GM12892 (cell line): ENCODE measurements around the gene GDPD5.

Source experiments
- POLR2A ChIP-seq: IDR thresholded peaks from 2 replicates; pipeline ENCODE4 v1.6.1; 2011; ENCODE audit warnings: low read depth, low read length, control low read depth
- TAF1 ChIP-seq: IDR thresholded peaks from 2 replicates; pipeline ENCODE4 v1.6.1; 2011; ENCODE audit warnings: low read depth, mild to moderate bottlenecking, control low read depth, low read length, borderline replicate concordance

DNA sequence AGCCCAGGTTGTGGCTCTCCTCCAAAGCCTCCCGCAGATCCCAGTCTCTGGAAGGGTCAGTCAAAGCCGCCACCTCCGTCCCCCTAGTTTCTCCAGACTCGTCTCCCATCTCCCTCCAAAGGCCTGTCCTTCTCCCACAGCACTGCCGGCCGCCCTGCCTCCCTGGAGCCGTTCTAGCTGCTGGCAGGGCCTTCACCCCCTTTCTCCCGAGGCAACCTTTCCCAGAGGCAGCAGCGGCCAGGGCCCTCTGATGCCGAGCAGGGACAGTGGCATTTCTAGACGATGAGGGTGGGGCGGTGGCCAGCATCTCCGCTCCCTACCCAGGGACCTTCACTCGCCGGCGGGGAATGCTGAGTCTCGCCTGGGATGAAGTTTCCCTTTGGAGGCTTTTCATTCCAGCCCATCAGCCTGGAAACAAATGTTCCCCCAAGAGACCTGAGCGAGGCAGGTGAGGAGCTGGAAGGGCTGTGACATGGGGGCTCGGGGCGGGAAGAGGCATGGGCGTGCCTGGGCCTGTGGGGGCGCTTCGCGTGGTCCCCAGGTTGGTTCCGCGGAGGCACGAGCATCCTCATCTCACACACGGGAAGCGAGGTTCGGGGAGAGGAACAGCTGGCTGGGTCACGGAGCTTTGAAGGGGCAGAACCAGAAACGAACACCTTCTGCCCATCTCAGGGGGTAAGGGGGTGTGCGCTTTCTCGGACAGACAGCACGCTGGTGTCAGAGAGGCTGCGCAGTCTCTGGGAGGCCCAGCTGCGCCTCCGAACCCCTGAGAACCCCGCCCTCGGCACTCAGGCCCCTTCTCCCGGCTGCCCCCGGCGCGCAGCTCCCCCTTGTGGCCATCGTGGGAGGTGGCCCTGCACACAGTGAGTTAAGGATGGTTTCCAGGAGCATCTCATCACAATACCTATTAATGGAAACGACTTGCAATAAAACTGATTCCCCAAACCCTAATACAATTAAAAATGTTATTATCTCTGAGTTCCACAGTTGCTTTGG lies 74.6 kb downstream of the GDPD5 start:
- no peak for TF ChIP-seq TAF1
- TF ChIP-seq POLR2A, result no peak
